ENCODE results near the gene SRPK3. TPM values are rescaled to one million over a fixed set of nuclear protein-coding genes. Genes with fewer than 3 reads are reported as not detected.

SRPK3 gene
- total RNA-seq, 1 donor from 2014 or later, result 4.5 TPM

GRCh38 chrX:153774576-153775292, 6.1 kb upstream of the SRPK3 start:
- Histone ChIP-seq H3K36me3 (peaks cover 5 to 21% of the 10 kb centered on the region in 2 donors), H3K4me3 (no peak overlapping the region), H3K9me3 (no peaks in the 10 kb centered on the region), H3K27ac (no peak overlapping the region), H3K4me1 (no peaks in the 10 kb centered on the region), H3K27me3 (no peaks in the 10 kb centered on the region)
- intact Hi-C loops (cut with DNase I), result no loop called here
- DNase-seq (ENCODE audit: low spot score in 2 of 2), result no peak
- no peak for TF ChIP-seq CTCF (IDR thresholded peaks at IDR 0.05)

- Histone ChIP-seq H3K27me3 (no peaks in the 10 kb centered on the region), H3K27ac (no peak overlapping the region), H3K36me3 (peaks cover under 1 to 19% of the 10 kb centered on the region in 2 donors), H3K4me3 (no peak overlapping the region), H3K4me1 (no peaks in the 10 kb centered on the region), H3K9me3 (no peaks in the 10 kb centered on the region)
- no peak for TF ChIP-seq CTCF (IDR thresholded peaks at IDR 0.05)
- DNase-seq (ENCODE audit: low spot score in 2 of 2), result no peak
- intact Hi-C loops (cut with DNase I), result no loop called here
These were observed 5.3 kb upstream of the SRPK3 start for GRCh38 chrX:153775293-153776119.

GRCh38 chrX:153776120-153776599, 4.7 kb upstream of the SRPK3 start:
- DNase-seq (ENCODE audit: low spot score in 2 of 2), result no peak
- Histone ChIP-seq H3K36me3 (peaks cover 0 to 13% of the 10 kb centered on the region in 2 donors), H3K4me3 (no peak overlapping the region), H3K4me1 (no peaks in the 10 kb centered on the region), H3K27me3 (no peaks in the 10 kb centered on the region), H3K9me3 (no peaks in the 10 kb centered on the region), H3K27ac (no peak overlapping the region)
- intact Hi-C loops (cut with DNase I), result no loop called here
- no peak for TF ChIP-seq CTCF (IDR thresholded peaks at IDR 0.05)

GRCh38 chrX:153776611-153777045, 4.2 kb upstream of the SRPK3 start:
- Histone ChIP-seq H3K4me1 (no peaks in the 10 kb centered on the region), H3K4me3 (no peak overlapping the region), H3K27me3 (no peaks in the 10 kb centered on the region), H3K9me3 (no peaks in the 10 kb centered on the region), H3K36me3 (peaks cover 0 to 13% of the 10 kb centered on the region in 2 donors), H3K27ac (no peak overlapping the region)
- intact Hi-C loops (cut with DNase I), result no loop called here
- no peak for TF ChIP-seq CTCF (IDR thresholded peaks at IDR 0.05)
- DNase-seq (ENCODE audit: low spot score in 2 of 2), result no peak

- DNase-seq (ENCODE audit: low spot score in 2 of 2), result no peak
- no peaks in the 10 kb centered on the region for H3K9me3 ChIP-seq
- H3K36me3 ChIP-seq, result peaks cover 0 to 13% of the 10 kb centered on the region in 2 donors
- TF ChIP-seq CTCF (IDR thresholded peaks at IDR 0.05), result no peak
- H3K4me1 ChIP-seq, result no peaks in the 10 kb centered on the region
- no peak overlapping the region for H3K27ac ChIP-seq
- intact Hi-C loops (cut with DNase I), result no loop called here
- H3K27me3 ChIP-seq, result no peaks in the 10 kb centered on the region
- no peak overlapping the region for H3K4me3 ChIP-seq
These were observed 3.4 kb upstream of the SRPK3 start for GRCh38 chrX:153777261-153778090.

Data from ascending aorta (tissue), 2 donors.